Choroid plexus epithelial cell (primary cell): ENCODE data around the gene VWA5B1.

Experiments used
- DNase-seq: peaks from one replicate; pipeline ENCODE4 v3.0.0-alpha.2; 2010; ENCODE audit warnings: low read depth
- H3K4me3 ChIP-seq: 2 replicates; pipeline ENCODE4 v1.5.1; 2011; ENCODE audit warnings: low read depth, mild to moderate bottlenecking, control low read depth, low read length, moderate library complexity
- CTCF ChIP-seq: conservative IDR thresholded peaks from 2 replicates; pipeline ENCODE4 v1.5.1; 2011; ENCODE audit warnings: low read depth, mild to moderate bottlenecking, control low read depth, inconsistent platforms, low read length, moderate library complexity

Gene VWA5B1

GRCh38 chr1:20353836-20354235 is 63.2 kb downstream of the VWA5B1 start:
- no peak for DNase-seq
- TF ChIP-seq CTCF: no peak
- H3K4me3 ChIP-seq: no peak overlapping the region

GRCh38 chr1:20354610-20355009 is 63.9 kb downstream of the VWA5B1 start:
- H3K4me3 ChIP-seq: no peak overlapping the region
- no peak for TF ChIP-seq CTCF
- no peak for DNase-seq

GRCh38 chr1:20355101-20355827 is 64.6 kb downstream of the VWA5B1 start:
- TF ChIP-seq CTCF: no peak
- no peak overlapping the region for H3K4me3 ChIP-seq
- DNase-seq: no peak

GRCh38 chr1:20355828-20356735 is 65.4 kb downstream of the VWA5B1 start:
- DNase-seq: no peak
- no peak overlapping the region for H3K4me3 ChIP-seq

GRCh38 chr1:20356850-20357459 is 66.3 kb downstream of the VWA5B1 start:
- no peak for DNase-seq
- no peak for TF ChIP-seq CTCF
- H3K4me3 ChIP-seq: no peak overlapping the region

More at GRCh38 chr1:20355828-20356735, 65.4 kb downstream of the VWA5B1 start:
- TF ChIP-seq CTCF: no peak

GRCh38 chr1:20357796-20358195 is 67.1 kb downstream of the VWA5B1 start:
- DNase-seq: no peak
- TF ChIP-seq CTCF: no peak
- H3K4me3 ChIP-seq: no peak overlapping the region
